ENCODE data around the gene TAB2. TPM values are rescaled to one million over a fixed set of nuclear protein-coding genes. Genes with fewer than 3 reads are reported as not detected.

Gene TAB2
- total and polyA plus RNA-seq, 2 experiments from 2014 or later, result 14.2 to 51.9 TPM

DNA sequence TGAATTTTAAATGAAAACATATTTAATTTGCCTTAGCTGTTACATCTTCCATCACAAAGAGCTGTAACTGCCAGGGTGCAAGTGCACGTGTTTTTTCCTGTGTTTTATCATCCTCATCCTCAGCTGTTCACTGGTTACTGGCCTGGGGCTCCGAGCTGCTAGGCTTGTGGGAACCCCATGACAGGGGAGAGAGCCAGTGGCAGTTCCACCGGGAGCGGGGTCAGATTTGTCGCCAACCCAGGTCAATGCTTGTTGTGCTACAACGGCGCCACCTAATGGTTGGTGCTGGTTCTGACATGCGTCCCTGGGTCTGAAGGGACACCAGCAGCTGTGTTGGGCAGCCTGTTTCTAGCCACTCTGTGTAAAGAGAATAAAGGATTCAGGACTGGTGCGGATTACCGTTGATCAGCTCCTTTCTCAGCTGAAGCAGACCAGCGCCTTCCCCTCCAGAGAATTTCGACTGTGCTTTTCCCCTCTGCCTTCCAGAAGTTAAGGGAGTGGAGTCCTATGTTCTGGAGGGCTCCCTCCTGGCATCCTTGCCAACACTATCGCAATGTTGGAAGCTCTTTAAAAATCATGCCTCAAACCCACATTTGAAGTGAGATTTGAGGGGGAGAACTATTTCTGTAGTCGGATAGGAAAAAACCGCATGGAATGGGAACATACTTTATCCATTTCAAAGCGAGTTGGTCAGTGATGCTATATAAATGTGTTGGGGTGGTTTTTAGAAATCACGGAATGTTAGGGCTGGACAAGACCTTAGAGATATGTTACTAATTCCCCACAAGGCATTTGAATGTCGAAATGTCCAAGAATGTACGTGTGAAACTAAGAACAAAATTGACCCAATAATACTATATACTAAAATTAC is 114.6 kb downstream of the TAB2 start:
- no peak overlapping the region for H3K27ac ChIP-seq
- no peaks in the 10 kb centered on the region for H3K36me3 ChIP-seq (replicated peaks; ENCODE audit: insufficient read depth, low read depth)
- no peak for TF ChIP-seq EZH2 (IDR thresholded peaks at IDR 0.05; ENCODE audit: borderline replicate concordance)
- TF ChIP-seq, protein P1, sequence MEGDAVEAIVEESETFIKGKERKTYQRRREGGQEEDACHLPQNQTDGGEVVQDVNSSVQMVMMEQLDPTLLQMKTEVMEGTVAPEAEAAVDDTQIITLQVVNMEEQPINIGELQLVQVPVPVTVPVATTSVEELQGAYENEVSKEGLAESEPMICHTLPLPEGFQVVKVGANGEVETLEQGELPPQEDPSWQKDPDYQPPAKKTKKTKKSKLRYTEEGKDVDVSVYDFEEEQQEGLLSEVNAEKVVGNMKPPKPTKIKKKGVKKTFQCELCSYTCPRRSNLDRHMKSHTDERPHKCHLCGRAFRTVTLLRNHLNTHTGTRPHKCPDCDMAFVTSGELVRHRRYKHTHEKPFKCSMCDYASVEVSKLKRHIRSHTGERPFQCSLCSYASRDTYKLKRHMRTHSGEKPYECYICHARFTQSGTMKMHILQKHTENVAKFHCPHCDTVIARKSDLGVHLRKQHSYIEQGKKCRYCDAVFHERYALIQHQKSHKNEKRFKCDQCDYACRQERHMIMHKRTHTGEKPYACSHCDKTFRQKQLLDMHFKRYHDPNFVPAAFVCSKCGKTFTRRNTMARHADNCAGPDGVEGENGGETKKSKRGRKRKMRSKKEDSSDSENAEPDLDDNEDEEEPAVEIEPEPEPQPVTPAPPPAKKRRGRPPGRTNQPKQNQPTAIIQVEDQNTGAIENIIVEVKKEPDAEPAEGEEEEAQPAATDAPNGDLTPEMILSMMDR (IDR thresholded peaks at IDR 0.05; ENCODE audit: poor library complexity), result peak; percentile 95
- TF ChIP-seq EZH2phosphoT487 (IDR thresholded peaks at IDR 0.05; ENCODE audit: low read depth, severe bottlenecking, unreplicated experiment), result no peak
- no peaks in the 10 kb centered on the region for H3K27me3 ChIP-seq
- no peaks in the 10 kb centered on the region for H3K9me2 ChIP-seq (replicated peaks; ENCODE audit: insufficient read depth)
- peak; percentile 90 for DNase-seq (ENCODE audit: low spot score)
- no peak overlapping the region for H3K4me3 ChIP-seq
- H3K4me1 ChIP-seq (ENCODE audit: insufficient read depth), result no peaks in the 10 kb centered on the region
- WGBS (ENCODE audit: low lambda C conversion rate, missing lambda C conversion rate), result 34% methylated on average over 19 of the region's 19 CpGs
- no peaks in the 10 kb centered on the region for H3K79me2 ChIP-seq
- no peak overlapping the region for H2AFZ ChIP-seq
- H3K4me2 ChIP-seq, result peak overlapping the region; percentile 57
- no peaks in the 10 kb centered on the region for H4K20me1 ChIP-seq (ENCODE audit: insufficient read depth, poor library complexity, severe bottlenecking)
- H3K9me3 ChIP-seq (ENCODE audit: low read depth), result no peaks in the 10 kb centered on the region

DNA sequence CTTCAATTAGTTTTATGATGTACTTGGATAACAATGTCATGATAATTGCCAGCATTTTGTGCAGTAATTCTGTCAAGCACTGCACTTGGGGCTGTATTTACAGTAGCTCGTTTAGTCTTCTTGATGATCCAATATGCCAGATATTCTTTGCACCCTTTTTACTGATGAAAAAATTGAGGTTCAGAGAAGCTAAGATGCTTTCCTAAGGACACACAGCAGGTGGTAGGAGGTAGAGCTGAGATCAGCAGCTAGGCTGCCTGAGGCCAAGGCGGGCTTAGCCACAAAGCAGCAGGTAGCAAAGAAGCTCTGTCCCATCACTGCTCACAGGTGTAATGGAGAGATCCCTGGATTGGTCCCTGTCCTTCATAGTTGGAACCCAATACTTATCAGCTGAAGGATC is 115.9 kb downstream of the TAB2 start:
- no peaks in the 10 kb centered on the region for H3K36me3 ChIP-seq (replicated peaks; ENCODE audit: insufficient read depth, low read depth)
- no peaks in the 10 kb centered on the region for H4K20me1 ChIP-seq (ENCODE audit: insufficient read depth, poor library complexity, severe bottlenecking)
- H3K9me3 ChIP-seq (ENCODE audit: low read depth), result no peaks in the 10 kb centered on the region
- H3K4me3 ChIP-seq, result no peak overlapping the region
- H3K79me2 ChIP-seq, result no peaks in the 10 kb centered on the region
- no peak overlapping the region for H2AFZ ChIP-seq
- DNase-seq (ENCODE audit: low spot score), result no peak
- no peak overlapping the region for H3K4me2 ChIP-seq
- no peaks in the 10 kb centered on the region for H3K4me1 ChIP-seq (ENCODE audit: insufficient read depth)
- WGBS (ENCODE audit: low lambda C conversion rate, missing lambda C conversion rate), result 86% methylated on average over 2 of the region's 2 CpGs
- no peak overlapping the region for H3K27ac ChIP-seq
- H3K9me2 ChIP-seq (replicated peaks; ENCODE audit: insufficient read depth), result no peaks in the 10 kb centered on the region
- TF ChIP-seq, protein P1 (IDR thresholded peaks at IDR 0.05; ENCODE audit: poor library complexity), result no peak
- TF ChIP-seq EZH2phosphoT487 (IDR thresholded peaks at IDR 0.05; ENCODE audit: low read depth, severe bottlenecking, unreplicated experiment) (no peak), EZH2 (IDR thresholded peaks at IDR 0.05; ENCODE audit: borderline replicate concordance) (no peak)
- H3K27me3 ChIP-seq, result no peaks in the 10 kb centered on the region

DNA sequence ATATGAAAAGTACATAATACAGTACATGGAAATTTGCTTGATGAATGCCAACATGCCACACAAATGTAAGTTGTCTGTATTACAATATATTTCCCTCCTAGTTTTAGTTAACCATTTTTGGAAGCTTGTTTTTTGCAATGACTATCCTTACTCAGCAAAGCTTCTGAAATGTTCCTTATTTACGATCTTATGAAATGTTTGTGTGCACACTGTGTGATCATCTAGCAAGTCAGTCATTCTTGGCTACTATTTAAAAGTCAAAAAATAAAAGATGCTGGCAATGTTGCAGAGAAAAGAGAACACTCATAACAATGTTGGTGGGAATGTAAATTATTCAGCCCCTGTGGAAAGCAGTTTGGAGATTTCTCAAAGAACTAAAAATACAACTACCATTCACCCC is 116.4 kb downstream of the TAB2 start:
- Histone ChIP-seq H3K9me2 (replicated peaks; ENCODE audit: insufficient read depth) (no peaks in the 10 kb centered on the region), H3K27ac (no peak overlapping the region), H3K4me2 (no peak overlapping the region), H4K20me1 (ENCODE audit: insufficient read depth, poor library complexity, severe bottlenecking) (no peaks in the 10 kb centered on the region), H3K4me1 (ENCODE audit: insufficient read depth) (no peaks in the 10 kb centered on the region), H3K27me3 (no peaks in the 10 kb centered on the region), H2AFZ (no peak overlapping the region), H3K9me3 (ENCODE audit: low read depth) (no peaks in the 10 kb centered on the region), H3K4me3 (no peak overlapping the region), H3K36me3 (replicated peaks; ENCODE audit: insufficient read depth, low read depth) (no peaks in the 10 kb centered on the region), H3K79me2 (no peaks in the 10 kb centered on the region)
- WGBS (ENCODE audit: low lambda C conversion rate, missing lambda C conversion rate), result 94% methylated on average over 1 of the region's 1 CpG
- TF ChIP-seq EZH2phosphoT487 (IDR thresholded peaks at IDR 0.05; ENCODE audit: low read depth, severe bottlenecking, unreplicated experiment), result no peak
- no peak for TF ChIP-seq EZH2 (IDR thresholded peaks at IDR 0.05; ENCODE audit: borderline replicate concordance)
- TF ChIP-seq, protein P1 (IDR thresholded peaks at IDR 0.05; ENCODE audit: poor library complexity), result no peak
- DNase-seq (ENCODE audit: low spot score), result no peak
